Muscle layer of colon (tissue), 2 donors: ENCODE data around the gene SLC1A7.

Experiments
- H3K27ac ChIP-seq: one replicate; pipeline ENCODE4 v1.7.0; 2013; ENCODE audit warnings: low read depth, mild to moderate bottlenecking, low read length, moderate library complexity
- H3K27me3 ChIP-seq, 2 donors: one replicate each; pipeline ENCODE4 v1.7.0; 2013; ENCODE audit warnings: low read length in 2 of 2, mild to moderate bottlenecking in 2 of 2; ENCODE audit not compliant: insufficient read depth in 2 of 2, control insufficient read depth in 1 of 2
- H3K36me3 ChIP-seq: one replicate; pipeline ENCODE4 v1.7.0; 2013; ENCODE audit warnings: mild to moderate bottlenecking, low read length; ENCODE audit not compliant: insufficient read depth
- H3K4me1 ChIP-seq: one replicate; pipeline ENCODE4 v1.7.0; 2013; ENCODE audit warnings: mild to moderate bottlenecking, low read length; ENCODE audit not compliant: insufficient read depth
- H3K4me3 ChIP-seq, 2 donors: one replicate each; pipeline ENCODE4 v1.7.0; 2013; ENCODE audit warnings: low read length in 2 of 2, low read depth in 1 of 2, mild to moderate bottlenecking in 1 of 2, moderate library complexity in 1 of 2
- H3K9ac ChIP-seq: one replicate; pipeline ENCODE4 v1.7.0; 2013; ENCODE audit warnings: low read length
- H3K9me3 ChIP-seq: one replicate; pipeline ENCODE4 v1.7.0; 2013; ENCODE audit warnings: mild to moderate bottlenecking, low read length
- donor health status: abdominal sarcoma.
- donor health status: Adenocarcinoma of cecum.

The SLC1A7 gene

DNA sequence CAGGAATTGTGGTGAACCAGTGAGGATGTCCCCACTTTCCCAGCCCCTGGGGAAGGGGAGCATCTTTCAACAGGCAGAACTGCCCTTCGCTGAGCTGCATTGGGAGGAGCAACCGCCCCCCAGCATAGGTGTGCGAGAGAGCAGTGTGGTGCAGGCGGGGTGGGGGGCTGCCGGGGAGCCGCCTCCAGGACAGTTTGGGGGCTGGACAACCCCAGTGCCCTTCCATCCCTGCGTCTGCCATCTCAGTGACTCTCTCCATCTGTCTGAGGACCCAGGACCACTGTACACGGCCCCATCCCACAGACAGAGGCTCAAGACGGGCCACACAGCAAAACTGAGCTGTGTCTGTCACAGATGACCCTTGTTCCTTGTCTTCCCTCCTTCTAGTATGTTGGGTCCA lies 66.3 kb downstream of the SLC1A7 start:
- no peaks in the 10 kb centered on the region for H3K9me3 ChIP-seq
- no peak overlapping the region for H3K27ac ChIP-seq
- no peaks in the 10 kb centered on the region for H3K4me1 ChIP-seq
- H3K36me3 ChIP-seq, result peaks cover 32% of the 10 kb centered on the region
- H3K4me3 ChIP-seq, result no peak overlapping the region
- no peak overlapping the region for H3K9ac ChIP-seq
- no peaks in the 10 kb centered on the region for H3K27me3 ChIP-seq

DNA sequence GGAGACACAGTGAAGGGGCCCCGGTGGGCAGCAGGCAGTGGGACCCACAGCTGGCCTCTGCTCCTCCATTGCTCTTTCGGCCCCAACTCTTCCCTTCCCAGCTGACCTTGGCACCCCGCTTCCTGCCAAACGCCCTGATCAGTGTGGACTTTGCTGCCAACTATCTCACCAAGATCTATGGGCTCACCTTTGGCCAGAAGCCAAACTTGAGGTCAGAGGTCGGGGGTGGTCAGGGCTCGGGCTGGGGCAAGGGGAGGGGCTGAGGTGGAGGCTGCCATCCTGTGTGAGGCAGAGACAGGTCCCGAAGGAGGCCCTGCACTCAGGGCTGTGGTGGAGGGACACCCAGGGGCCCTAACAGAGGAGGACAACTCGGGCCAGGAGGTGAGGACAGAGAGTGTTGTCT lies 66.7 kb downstream of the SLC1A7 start:
- Histone ChIP-seq H3K27me3 (no peaks in the 10 kb centered on the region), H3K4me3 (no peak overlapping the region), H3K27ac (no peak overlapping the region), H3K4me1 (no peaks in the 10 kb centered on the region), H3K36me3 (peaks cover 28% of the 10 kb centered on the region), H3K9me3 (no peaks in the 10 kb centered on the region), H3K9ac (no peak overlapping the region)

- Histone ChIP-seq H3K9me3 (no peaks in the 10 kb centered on the region), H3K27me3 (no peaks in the 10 kb centered on the region), H3K36me3 (peaks cover 26% of the 10 kb centered on the region), H3K4me3 (no peak overlapping the region), H3K27ac (no peak overlapping the region), H3K4me1 (no peaks in the 10 kb centered on the region), H3K9ac (no peak overlapping the region)
Measured at GRCh38 chr1:53075206-53075605, 67.2 kb downstream of the SLC1A7 start.

DNA sequence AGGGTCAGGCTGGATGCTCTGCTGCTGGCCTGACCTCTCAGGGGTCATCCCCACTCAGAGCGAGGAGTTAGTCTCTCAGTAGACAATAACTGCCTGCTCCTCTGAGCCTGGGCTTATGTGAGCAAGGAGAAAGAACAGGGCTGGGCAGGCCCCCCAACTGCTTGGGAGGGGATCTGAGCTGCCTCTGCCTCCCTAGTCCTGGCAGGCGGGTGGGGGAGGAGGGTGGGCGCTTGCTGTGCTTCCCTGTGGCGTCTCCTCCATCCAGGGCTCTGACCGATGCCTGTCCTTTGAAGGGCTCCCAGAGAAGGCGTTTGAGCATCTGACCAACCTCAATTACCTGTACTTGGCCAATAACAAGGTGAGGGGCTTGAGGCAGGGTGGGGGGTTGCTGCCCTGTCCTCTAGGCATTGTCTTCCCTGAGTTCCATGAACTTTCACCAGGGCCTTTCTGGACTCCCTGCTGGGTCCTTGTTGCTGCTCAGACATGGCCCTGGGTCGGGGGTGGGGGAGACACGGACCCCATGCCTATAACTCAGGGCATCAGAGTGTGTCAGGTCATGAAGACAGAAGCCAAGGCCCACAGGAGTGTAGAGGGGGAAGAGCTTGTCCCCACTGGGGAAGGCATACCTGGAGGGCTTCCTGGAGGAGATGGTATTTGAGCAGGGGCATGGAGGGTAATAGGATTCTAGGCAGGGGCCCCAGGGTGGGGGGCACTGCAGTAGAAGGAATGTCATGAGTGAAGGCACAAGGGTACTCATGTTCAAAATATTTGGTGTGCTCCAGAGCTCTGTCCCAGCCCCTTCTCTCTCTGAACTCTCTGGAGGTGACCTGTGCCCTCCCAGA lies 67.9 kb downstream of the SLC1A7 start:
- Histone ChIP-seq H3K27me3 (no peaks in the 10 kb centered on the region), H3K4me3 (no peak overlapping the region), H3K4me1 (no peaks in the 10 kb centered on the region), H3K27ac (peak overlapping the region; percentile 29), H3K36me3 (peaks cover 26% of the 10 kb centered on the region), H3K9me3 (no peaks in the 10 kb centered on the region), H3K9ac (no peak overlapping the region)

GRCh38 chr1:53073868-53074311 lies 68.5 kb downstream of the SLC1A7 start:
- no peaks in the 10 kb centered on the region for H3K9me3 ChIP-seq
- no peaks in the 10 kb centered on the region for H3K4me1 ChIP-seq
- peaks cover 20% of the 10 kb centered on the region for H3K36me3 ChIP-seq
- H3K9ac ChIP-seq, result no peak overlapping the region
- no peak overlapping the region for H3K4me3 ChIP-seq
- H3K27me3 ChIP-seq, result no peaks in the 10 kb centered on the region
- H3K27ac ChIP-seq, result no peak overlapping the region

DNA sequence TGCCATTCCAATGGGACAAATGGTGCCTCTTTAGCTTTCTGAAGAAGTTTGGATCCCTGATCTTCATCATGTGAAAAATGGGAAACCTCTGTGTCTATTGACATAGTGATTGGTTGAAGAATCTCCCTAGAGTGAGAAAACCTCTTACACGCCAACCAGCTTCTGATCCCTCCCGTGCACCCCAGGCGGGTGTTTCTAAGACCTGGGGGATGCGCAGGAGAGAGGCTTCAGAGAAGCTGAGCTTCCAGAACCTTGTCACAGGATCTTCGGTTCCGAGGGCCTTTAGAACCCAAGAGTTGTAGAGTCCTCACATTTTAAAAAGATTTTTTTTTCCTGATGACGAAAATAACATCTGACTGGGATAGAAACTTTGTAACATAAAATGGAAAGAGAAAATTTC lies 69.2 kb downstream of the SLC1A7 start:
- Histone ChIP-seq H3K4me1 (no peaks in the 10 kb centered on the region), H3K27me3 (no peaks in the 10 kb centered on the region), H3K36me3 (peaks cover 14% of the 10 kb centered on the region), H3K9ac (no peak overlapping the region), H3K27ac (no peak overlapping the region), H3K9me3 (no peaks in the 10 kb centered on the region), H3K4me3 (no peak overlapping the region)

DNA sequence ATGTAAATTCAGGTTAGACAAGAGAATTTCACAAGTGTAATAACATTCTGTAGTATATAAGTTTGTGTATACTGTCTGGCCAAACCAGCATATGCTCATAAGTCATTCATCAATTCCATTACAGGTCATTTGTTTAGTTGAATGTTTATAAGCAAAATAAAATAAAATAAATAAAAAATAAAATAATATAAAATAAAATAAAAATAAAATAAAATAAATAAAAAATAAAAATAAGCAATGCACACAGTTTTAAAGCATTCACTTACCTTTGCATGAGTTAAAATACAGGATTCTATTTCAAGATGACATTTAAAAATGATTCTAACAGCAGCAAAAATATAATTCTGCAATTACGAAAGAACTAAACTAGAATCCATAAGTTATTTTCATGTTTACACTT lies 70.5 kb downstream of the SLC1A7 start:
- H3K27ac ChIP-seq, result no peak overlapping the region
- H3K9me3 ChIP-seq, result no peaks in the 10 kb centered on the region
- peaks cover 2% of the 10 kb centered on the region for H3K4me1 ChIP-seq
- H3K9ac ChIP-seq, result no peak overlapping the region
- H3K36me3 ChIP-seq, result peaks cover 6% of the 10 kb centered on the region
- H3K4me3 ChIP-seq, result no peak overlapping the region
- H3K27me3 ChIP-seq, result no peaks in the 10 kb centered on the region

- Histone ChIP-seq H3K27ac (no peak overlapping the region), H3K4me1 (peaks cover 8% of the 10 kb centered on the region), H3K4me3 (no peak overlapping the region), H3K27me3 (no peaks in the 10 kb centered on the region), H3K36me3 (peaks cover 6% of the 10 kb centered on the region), H3K9ac (no peak overlapping the region), H3K9me3 (no peaks in the 10 kb centered on the region)
Measured at GRCh38 chr1:53071167-53071865, 71.1 kb downstream of the SLC1A7 start.

- Histone ChIP-seq H3K27me3 (no peaks in the 10 kb centered on the region), H3K4me1 (peaks cover 9% of the 10 kb centered on the region), H3K36me3 (peaks cover 6% of the 10 kb centered on the region), H3K27ac (no peak overlapping the region), H3K9me3 (no peaks in the 10 kb centered on the region), H3K9ac (no peak overlapping the region), H3K4me3 (no peak overlapping the region)
Measured at GRCh38 chr1:53070621-53071020, 71.8 kb downstream of the SLC1A7 start.

DNA sequence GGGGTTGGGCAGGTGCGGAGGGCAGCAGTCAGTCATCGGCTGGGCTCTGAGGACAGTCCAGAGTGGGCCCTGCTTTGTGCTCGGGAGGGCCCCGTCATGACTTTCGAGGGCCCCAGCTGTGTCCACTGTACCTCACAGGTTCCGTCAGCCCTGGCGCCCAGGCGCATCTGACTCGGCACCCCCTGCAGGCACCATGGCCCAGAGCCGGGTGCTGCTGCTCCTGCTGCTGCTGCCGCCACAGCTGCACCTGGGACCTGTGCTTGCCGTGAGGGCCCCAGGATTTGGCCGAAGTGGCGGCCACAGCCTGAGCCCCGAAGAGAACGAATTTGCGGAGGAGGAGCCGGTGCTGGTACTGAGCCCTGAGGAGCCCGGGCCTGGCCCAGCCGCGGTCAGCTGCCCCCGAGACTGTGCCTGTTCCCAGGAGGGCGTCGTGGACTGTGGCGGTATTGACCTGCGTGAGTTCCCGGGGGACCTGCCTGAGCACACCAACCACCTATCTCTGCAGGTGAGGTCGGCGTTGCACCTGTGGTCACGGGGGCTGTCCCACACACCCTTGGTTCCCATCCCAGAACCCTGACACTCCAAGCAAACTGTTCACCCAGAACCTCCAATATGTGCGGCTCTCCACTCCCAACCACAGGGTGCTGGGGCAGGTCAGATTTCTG lies 72.6 kb downstream of the SLC1A7 start:
- Histone ChIP-seq H3K9me3 (no peaks in the 10 kb centered on the region), H3K9ac (no peak overlapping the region), H3K4me1 (peaks cover 9% of the 10 kb centered on the region), H3K4me3 (no peak overlapping the region), H3K27ac (no peak overlapping the region), H3K36me3 (peaks cover 6% of the 10 kb centered on the region), H3K27me3 (no peaks in the 10 kb centered on the region)

GRCh38 chr1:53069265-53069662 lies 73.2 kb downstream of the SLC1A7 start:
- Histone ChIP-seq H3K27ac (no peak overlapping the region), H3K4me3 (no peak overlapping the region)

More at GRCh38 chr1:53069265-53069662, 73.2 kb downstream of the SLC1A7 start:
- H3K4me1 ChIP-seq, result peaks cover 9% of the 10 kb centered on the region
- peaks cover 6% of the 10 kb centered on the region for H3K36me3 ChIP-seq
- no peaks in the 10 kb centered on the region for H3K27me3 ChIP-seq
- H3K9ac ChIP-seq, result no peak overlapping the region
- no peaks in the 10 kb centered on the region for H3K9me3 ChIP-seq
